Fibroblast of lung (primary cell): ENCODE measurements around the gene LDLRAD3.

Experiments used
- CTCF ChIP-seq, 2 donors: IDR thresholded peaks in 1 of 2; conservative IDR thresholded peaks in 1 of 2; 1 replicate in 1 of 2; 2 replicates in 1 of 2; pipeline ENCODE4 v1.5.1; 2011 to 2012; ENCODE audit warnings: low read length in 2 of 2, control low read depth in 1 of 2, inconsistent platforms in 1 of 2, low read depth in 1 of 2, mild to moderate bottlenecking in 1 of 2
- EZH2 ChIP-seq: IDR thresholded peaks from 2 replicates; pipeline ENCODE4 v1.5.1; 2012; ENCODE audit warnings: low read length, control low read depth, mild to moderate bottlenecking; ENCODE audit errors: missing control alignments

GRCh38 chr11:36126678-36127077 is 182.8 kb downstream of the LDLRAD3 start:
- no peak for TF ChIP-seq CTCF (conservative IDR thresholded peaks at IDR 0.05 in 1 of 2, IDR thresholded peaks at IDR 0.05 in 1 of 2; ENCODE audit: low read depth in 1 of 2, low read length in 2 of 2)
- no peak for TF ChIP-seq EZH2
